Stimulated activated naive CD8-positive, alpha-beta T cell treated with anti-CD3 and anti-CD28 coated beads, Interleukin-15, Interleukin-2, amounts not matched to agents 100 ng/mL and 50 ng/mL, for 24 hours (primary cell): Measurements from ENCODE around the gene FGF7.
"Not testable (repeated sequence)": the region's sequence is repeated elsewhere in the genome, so short reads cannot be mapped to it uniquely, and the experiment has no call there.

ENCODE experiments used
- H3K27ac Mint-ChIP-seq: one replicate; pipeline ENCODE4 v1.8.0; 2021; ENCODE audit warnings: mild to moderate bottlenecking, mixed read lengths
- H3K27me3 Mint-ChIP-seq: one replicate; pipeline ENCODE4 v1.8.0; 2021; ENCODE audit warnings: mixed read lengths
- H3K36me3 Mint-ChIP-seq: one replicate; pipeline ENCODE4 v1.8.0; 2021; ENCODE audit warnings: low read depth, mixed read lengths
- H3K4me1 Mint-ChIP-seq: one replicate; pipeline ENCODE4 v1.8.0; 2021; ENCODE audit warnings: low read depth, mixed read lengths
- H3K4me3 Mint-ChIP-seq: one replicate; pipeline ENCODE4 v1.8.0; 2021; ENCODE audit warnings: mild to moderate bottlenecking, mixed read lengths
- H3K9me3 Mint-ChIP-seq: one replicate; pipeline ENCODE4 v1.8.0; 2021; ENCODE audit warnings: mixed read lengths

The FGF7 gene, protein sequence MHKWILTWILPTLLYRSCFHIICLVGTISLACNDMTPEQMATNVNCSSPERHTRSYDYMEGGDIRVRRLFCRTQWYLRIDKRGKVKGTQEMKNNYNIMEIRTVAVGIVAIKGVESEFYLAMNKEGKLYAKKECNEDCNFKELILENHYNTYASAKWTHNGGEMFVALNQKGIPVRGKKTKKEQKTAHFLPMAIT

DNA sequence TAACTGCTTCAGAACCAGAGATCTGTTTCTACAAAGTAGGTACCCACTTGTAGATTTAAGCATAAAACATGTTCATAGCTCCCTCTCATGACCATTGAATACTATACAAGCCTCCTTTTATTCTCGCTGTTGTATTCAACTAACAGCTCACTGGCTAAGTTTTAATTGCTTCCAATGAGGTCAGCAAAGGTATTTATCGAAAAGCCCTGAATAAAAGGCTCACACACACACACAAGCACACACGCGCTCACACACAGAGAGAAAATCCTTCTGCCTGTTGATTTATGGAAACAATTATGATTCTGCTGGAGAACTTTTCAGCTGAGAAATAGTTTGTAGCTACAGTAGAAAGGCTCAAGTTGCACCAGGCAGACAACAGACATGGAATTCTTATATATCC is at the start of gene FGF7:
Gene FGF7, plus strand, starts transcription at position 222 of the 400 bp plus-strand sequence. CDS start 1,056 bp downstream, outside the sequence.
- no peaks in the 10 kb centered on the region for H3K27me3 Mint-ChIP-seq
- H3K4me1 Mint-ChIP-seq: peaks cover 3% of the 10 kb centered on the region
- no peak within 1 kb of the TSS for H3K4me3 Mint-ChIP-seq
- no peaks in the 10 kb centered on the region for H3K36me3 Mint-ChIP-seq
- no peaks in the 10 kb centered on the region for H3K9me3 Mint-ChIP-seq
- H3K27ac Mint-ChIP-seq: no peak within 1 kb of the TSS

DNA sequence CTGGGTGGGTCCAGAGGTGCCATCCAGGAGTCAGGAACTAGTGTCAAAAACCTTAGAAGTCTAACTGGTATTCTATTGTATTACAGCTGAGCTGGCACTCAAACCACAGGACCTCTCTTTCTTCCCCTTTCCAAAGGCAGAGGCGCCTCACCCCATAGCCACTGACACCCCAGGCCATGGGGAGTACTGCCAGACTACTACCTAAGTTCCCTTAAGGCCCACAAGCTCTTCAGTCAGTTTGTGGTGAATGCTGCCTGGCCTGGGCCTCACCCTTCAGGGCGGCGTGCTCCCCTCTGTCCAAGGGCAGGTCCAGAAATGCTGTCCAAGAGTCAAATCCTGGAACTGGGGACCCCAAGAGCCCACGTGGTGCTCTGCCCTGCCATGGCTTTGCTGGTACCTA is 43.0 kb upstream of the FGF7 start:
- H3K36me3 Mint-ChIP-seq: no peaks in the 10 kb centered on the region
- no peaks in the 10 kb centered on the region for H3K4me1 Mint-ChIP-seq
- no peak overlapping the region for H3K4me3 Mint-ChIP-seq
- no peaks in the 10 kb centered on the region for H3K27me3 Mint-ChIP-seq
- no peaks in the 10 kb centered on the region for H3K9me3 Mint-ChIP-seq
- no peak overlapping the region for H3K27ac Mint-ChIP-seq

DNA sequence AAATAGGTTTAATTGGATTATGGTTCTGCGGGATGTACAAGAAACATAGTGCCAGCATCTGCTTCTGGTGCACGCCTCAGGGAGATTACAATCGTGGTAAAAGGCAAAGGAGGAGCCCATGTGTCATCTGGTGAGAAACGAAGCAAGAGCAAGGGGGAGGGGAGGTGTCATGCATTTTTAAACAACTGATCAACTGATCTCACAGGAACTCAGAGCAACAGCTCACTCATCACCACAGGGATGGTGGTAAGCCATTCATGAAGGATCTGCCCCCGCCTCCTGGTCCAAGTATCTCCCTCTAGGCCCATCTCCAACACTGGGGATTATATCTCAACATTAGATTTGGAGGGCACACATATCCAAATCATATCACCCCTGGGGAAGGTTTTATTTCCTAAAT is 42.1 kb upstream of the FGF7 start:
- Mint-ChIP-seq H3K27ac (no peak overlapping the region), H3K4me3 (no peak overlapping the region), H3K36me3 (no peaks in the 10 kb centered on the region), H3K9me3 (no peaks in the 10 kb centered on the region), H3K4me1 (no peaks in the 10 kb centered on the region), H3K27me3 (no peaks in the 10 kb centered on the region)

DNA sequence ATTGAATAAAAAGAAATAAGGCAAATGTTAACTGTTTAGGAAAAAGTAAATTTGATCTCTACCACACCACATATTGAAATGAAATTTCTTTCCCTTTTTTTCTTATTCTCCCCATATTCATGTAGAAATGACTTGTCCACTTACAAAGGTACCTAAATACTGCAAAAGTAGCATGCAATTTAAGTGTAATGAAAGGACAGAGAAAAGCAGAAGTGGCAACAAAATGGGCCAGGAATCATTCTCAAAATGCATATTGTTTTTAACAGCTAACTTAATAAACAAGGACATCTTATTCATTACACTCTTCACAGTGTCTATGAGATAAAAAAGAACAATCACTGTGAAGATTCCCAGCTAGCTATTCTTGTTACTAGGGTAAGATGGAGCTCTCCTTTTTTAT is 40.6 kb upstream of the FGF7 start:
- no peaks in the 10 kb centered on the region for H3K9me3 Mint-ChIP-seq
- no peaks in the 10 kb centered on the region for H3K4me1 Mint-ChIP-seq
- H3K36me3 Mint-ChIP-seq: no peaks in the 10 kb centered on the region
- no peak overlapping the region for H3K4me3 Mint-ChIP-seq
- H3K27me3 Mint-ChIP-seq: no peaks in the 10 kb centered on the region
- H3K27ac Mint-ChIP-seq: no peak overlapping the region

DNA sequence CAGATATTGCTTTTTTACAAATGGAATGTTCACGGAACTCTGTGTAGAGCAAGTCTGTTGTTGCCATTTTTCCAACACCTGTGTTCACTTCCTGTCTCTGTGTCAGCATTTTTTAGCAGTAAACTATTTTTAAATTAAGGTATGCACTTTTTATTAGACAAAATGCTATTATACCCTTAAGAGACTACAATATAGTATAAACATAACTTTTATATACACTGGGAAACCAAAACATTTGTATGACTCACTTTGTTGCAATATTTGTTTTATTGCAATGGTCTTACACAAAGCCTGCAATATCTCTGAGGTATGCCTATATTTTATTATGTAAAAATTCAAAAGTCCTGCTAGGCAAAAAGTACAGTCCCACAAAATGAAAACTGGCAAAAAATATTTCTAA is 39.8 kb upstream of the FGF7 start:
- no peak overlapping the region for H3K27ac Mint-ChIP-seq
- no peaks in the 10 kb centered on the region for H3K27me3 Mint-ChIP-seq

DNA sequence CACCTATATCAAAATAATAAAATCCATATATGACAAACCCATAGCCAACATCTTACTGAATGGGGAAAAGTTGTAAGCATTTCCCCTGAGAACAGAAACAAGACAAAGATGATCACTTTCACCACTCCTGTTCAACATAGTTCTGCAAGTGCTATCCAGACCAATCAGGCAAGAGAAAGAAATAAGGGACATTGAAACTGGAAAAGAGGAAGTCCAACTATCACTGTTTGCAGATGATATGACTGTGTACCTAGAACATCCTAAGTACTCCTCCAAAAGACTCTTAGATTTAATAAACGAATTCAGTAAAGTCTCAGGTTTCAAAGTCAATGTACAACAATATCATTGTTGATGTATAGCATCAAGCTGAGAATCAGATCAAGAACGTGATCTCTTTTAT is 35.6 kb upstream of the FGF7 start:
- H3K9me3 Mint-ChIP-seq: no peaks in the 10 kb centered on the region
- no peak overlapping the region for H3K27ac Mint-ChIP-seq
- no peak overlapping the region for H3K4me3 Mint-ChIP-seq
- no peaks in the 10 kb centered on the region for H3K4me1 Mint-ChIP-seq
- no peaks in the 10 kb centered on the region for H3K36me3 Mint-ChIP-seq
- H3K27me3 Mint-ChIP-seq: peaks cover 3% of the 10 kb centered on the region

More for the DNA sequence above, 39.8 kb upstream of the FGF7 start:
- Mint-ChIP-seq H3K36me3 (no peaks in the 10 kb centered on the region), H3K4me3 (no peak overlapping the region), H3K4me1 (no peaks in the 10 kb centered on the region), H3K9me3 (no peaks in the 10 kb centered on the region)

DNA sequence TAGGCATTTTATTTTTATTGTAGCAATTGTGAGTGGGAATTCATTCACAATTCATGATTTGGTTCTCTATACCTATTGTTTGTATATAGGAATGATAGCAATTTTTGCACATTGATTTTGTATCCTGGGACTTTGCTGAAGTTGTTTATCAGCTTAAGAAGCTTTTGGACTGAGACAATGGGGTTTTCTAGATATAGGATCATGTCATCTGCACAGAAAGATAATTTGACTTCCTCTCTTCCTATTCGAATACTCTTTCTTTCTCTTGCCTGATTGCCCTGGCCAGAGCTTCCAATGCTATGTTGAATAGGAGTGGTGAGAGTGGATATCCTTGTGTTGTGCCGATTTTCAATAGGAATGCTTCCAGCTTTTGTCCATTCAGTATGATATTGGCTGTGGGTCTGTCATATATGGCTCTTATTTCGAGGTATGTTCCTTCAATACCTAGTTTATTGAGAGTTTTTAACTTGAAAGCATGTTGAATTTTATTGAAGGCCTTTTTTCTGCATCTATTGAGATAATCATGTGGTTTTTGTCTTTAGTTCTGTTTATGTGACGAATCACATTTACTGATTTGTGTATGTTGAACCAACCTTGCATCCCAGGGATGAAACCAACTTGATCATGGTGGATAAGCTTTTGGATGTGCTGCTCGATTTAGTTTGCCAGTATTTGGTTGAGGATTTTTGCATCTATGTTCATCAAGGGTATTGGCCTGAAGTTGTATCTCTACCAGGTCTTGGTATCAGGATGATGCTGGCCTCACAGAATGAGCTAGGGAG is 20.3 kb upstream of the FGF7 start:
- H3K4me3 Mint-ChIP-seq, H3K27me3 Mint-ChIP-seq, H3K36me3 Mint-ChIP-seq, H3K4me1 Mint-ChIP-seq, H3K27ac Mint-ChIP-seq, H3K9me3 Mint-ChIP-seq: not testable (repeated sequence)

DNA sequence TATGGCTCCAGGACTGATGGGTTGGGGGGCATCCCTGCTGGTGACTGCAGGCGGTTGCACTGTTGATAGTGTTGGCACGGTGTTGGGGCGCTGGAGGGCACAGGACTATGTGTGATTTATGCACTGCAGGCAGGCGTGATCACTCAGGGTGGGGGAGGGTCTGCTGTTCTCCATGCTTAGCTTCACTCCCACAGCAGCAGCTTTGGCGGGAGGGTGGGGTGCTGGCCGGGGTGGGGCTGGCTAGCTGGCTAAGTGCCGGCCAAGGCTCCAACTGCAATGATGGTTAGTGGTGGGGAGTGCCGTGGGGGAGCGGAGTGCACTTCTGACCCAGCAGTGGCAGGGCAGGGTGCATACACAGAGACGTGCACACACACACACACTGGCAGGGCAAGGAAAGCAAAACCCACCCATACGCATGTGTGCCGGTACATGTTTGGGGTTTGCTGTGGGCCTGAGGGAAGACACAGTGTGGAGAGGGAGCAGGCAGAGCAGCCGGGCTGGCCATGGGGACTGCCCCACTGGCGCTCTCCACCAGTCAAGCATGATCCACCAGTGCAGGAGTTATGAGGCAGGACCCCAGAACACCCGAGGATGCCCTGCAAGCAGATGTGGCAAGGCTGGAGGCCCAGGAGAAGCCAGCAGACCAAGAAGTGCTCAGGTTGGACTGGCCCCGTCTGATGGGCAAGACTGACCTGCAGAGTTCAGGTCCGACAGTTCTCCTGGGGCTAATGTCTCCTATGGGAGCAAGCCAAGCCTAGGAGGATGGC is 16.5 kb upstream of the FGF7 start:
- Mint-ChIP-seq H3K27ac (no peak overlapping the region), H3K36me3 (no peaks in the 10 kb centered on the region), H3K4me3 (no peak overlapping the region), H3K27me3 (no peaks in the 10 kb centered on the region), H3K4me1 (no peaks in the 10 kb centered on the region), H3K9me3 (peaks cover 8% of the 10 kb centered on the region)

DNA sequence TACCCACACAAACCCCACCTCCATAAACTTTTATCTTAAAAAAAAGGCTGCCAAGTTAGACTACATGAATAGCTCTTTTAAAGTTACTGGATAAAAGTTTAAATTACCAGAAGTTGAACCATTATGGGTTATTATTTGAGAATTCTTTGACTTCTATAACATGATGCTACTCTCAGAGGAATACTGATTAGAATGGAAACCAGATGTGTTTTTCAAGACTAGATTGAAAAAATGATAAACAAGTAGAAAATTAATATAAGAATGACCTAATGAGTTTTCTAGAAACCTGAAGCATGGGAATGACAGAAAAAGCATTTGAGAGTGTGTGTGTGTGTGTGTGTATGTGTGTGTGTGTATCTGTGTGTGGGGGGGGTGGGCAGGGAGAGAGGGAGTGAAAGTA is 12.4 kb upstream of the FGF7 start:
- H3K4me1 Mint-ChIP-seq: no peaks in the 10 kb centered on the region
- H3K36me3 Mint-ChIP-seq: no peaks in the 10 kb centered on the region
- no peak overlapping the region for H3K27ac Mint-ChIP-seq
- peaks cover 4% of the 10 kb centered on the region for H3K27me3 Mint-ChIP-seq
- no peaks in the 10 kb centered on the region for H3K9me3 Mint-ChIP-seq
- no peak overlapping the region for H3K4me3 Mint-ChIP-seq

DNA sequence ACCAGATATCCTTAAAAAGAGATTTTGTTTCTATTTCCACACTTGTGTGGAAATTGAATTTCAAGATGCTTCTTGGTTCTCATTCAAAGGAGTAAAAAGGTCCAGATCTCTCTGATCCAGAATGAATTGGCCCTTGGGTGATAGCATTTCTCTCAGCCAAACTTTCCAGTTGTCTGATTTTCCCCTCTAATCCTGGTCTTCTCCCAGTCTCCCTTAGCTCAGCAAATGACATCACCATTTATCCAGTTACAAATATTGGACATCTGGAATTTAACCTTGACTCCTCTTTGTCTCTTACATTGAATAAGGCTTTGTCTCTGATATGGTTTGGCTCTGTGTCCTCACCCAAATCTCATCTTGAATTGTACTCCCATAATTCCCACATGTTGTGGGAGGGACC is 10.2 kb upstream of the FGF7 start:
- no peaks in the 10 kb centered on the region for H3K4me1 Mint-ChIP-seq
- no peak overlapping the region for H3K4me3 Mint-ChIP-seq
- H3K27me3 Mint-ChIP-seq: peaks cover 4% of the 10 kb centered on the region
- H3K27ac Mint-ChIP-seq: no peak overlapping the region
- no peaks in the 10 kb centered on the region for H3K9me3 Mint-ChIP-seq
- H3K36me3 Mint-ChIP-seq: no peaks in the 10 kb centered on the region

DNA sequence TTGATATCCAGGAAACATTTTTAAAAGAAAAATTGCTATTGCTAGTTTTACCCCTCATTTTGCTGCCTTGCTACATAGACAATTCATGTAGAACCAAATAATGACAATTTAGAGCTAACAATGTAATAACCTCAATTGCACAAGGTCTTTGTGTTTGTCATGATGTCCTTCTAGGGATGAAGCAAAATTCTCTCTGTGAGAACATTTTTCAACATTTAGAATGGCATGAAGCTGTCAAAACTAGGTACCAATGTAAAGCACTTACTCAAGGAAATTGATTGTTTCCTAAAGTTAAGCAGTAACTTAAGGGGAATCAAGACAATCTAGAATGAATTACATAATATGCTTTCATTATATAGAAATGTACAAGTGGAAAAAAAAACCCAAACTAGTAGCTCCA is 7.9 kb upstream of the FGF7 start:
- no peak overlapping the region for H3K27ac Mint-ChIP-seq
- H3K36me3 Mint-ChIP-seq: no peaks in the 10 kb centered on the region
- H3K4me3 Mint-ChIP-seq: no peak overlapping the region
- H3K4me1 Mint-ChIP-seq: no peaks in the 10 kb centered on the region
- no peaks in the 10 kb centered on the region for H3K9me3 Mint-ChIP-seq
- H3K27me3 Mint-ChIP-seq: peaks cover 4% of the 10 kb centered on the region

DNA sequence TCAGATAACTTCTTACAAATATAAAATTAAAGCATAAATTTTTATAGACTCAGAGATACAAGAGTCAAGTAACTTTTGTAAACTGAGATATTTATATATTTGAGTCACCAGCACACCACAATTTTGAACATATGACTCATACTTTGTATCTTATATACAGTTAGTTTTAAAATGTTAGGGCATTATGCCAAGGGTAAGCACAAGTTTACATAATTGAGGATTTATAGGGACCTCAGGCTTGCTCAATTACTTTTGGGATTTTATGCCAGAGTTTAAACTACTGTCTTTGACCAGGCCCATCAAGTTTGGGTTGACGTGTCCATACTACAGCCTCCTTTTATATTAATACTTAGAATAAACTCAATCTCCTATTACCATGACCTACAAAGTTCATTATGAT is 7.4 kb upstream of the FGF7 start:
- Mint-ChIP-seq H3K9me3 (no peaks in the 10 kb centered on the region), H3K4me1 (no peaks in the 10 kb centered on the region), H3K4me3 (no peak overlapping the region), H3K27me3 (peaks cover 4% of the 10 kb centered on the region), H3K36me3 (no peaks in the 10 kb centered on the region), H3K27ac (no peak overlapping the region)

DNA sequence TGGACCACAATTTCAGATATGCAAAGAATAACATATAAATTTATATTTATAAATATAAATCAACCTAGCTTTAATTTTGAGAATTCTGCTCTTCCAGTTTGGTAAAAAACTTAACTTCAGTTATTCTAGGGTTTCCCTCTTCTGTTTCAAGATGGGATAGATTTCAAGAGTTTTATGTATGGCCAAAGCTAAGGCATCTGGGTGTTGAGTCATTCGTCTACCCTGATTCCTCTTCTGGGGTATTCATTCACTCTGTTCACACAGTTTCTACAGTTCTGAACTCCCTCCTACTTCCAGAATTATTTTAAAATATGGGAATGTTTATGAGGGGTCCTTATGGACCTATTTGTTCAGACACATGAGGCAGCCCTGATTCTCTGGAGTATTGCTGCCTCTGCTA is 4.2 kb upstream of the FGF7 start:
- Mint-ChIP-seq H3K4me1 (peaks cover 3% of the 10 kb centered on the region), H3K4me3 (no peak overlapping the region), H3K9me3 (no peaks in the 10 kb centered on the region), H3K27me3 (peaks cover 4% of the 10 kb centered on the region), H3K36me3 (no peaks in the 10 kb centered on the region), H3K27ac (no peak overlapping the region)

DNA sequence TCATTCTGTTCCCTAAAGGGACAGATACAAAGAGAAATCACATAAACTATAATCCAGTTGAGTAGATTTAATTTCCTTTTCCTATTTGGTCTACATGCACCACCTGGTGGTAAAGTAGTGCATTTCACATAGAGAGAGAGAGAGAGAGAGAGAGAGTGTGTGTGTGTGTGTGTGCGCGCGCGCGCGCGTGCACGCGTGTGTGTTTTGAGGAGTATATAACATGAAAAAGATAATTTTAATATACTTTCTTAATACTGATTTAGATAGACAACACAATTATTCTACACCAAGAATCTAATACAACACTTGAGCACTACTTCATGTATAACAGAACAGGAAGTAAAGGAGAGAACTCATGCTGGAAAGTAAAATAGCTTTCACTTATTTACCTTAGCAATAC is 1.1 kb upstream of the FGF7 start:
- H3K4me3 Mint-ChIP-seq: no peak overlapping the region
- no peaks in the 10 kb centered on the region for H3K27me3 Mint-ChIP-seq
- no peaks in the 10 kb centered on the region for H3K9me3 Mint-ChIP-seq
- H3K27ac Mint-ChIP-seq: no peak overlapping the region
- H3K36me3 Mint-ChIP-seq: no peaks in the 10 kb centered on the region
- peaks cover 3% of the 10 kb centered on the region for H3K4me1 Mint-ChIP-seq

DNA sequence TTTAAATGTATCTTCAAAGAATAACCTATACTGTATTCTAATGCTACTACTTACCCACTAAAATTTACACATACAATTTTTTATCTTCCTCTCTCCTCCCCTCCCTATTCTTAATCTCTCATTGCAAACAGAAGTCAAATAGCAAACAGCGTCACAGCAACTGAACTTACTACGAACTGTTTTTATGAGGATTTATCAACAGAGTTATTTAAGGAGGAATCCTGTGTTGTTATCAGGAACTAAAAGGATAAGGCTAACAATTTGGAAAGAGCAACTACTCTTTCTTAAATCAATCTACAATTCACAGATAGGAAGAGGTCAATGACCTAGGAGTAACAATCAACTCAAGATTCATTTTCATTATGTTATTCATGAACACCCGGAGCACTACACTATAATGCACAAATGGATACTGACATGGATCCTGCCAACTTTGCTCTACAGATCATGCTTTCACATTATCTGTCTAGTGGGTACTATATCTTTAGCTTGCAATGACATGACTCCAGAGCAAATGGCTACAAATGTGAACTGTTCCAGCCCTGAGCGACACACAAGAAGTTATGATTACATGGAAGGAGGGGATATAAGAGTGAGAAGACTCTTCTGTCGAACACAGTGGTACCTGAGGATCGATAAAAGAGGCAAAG is 984 bp downstream of the FGF7 start:
- Mint-ChIP-seq H3K4me3 (no peak overlapping the region), H3K9me3 (no peaks in the 10 kb centered on the region), H3K4me1 (peaks cover 3% of the 10 kb centered on the region), H3K27me3 (no peaks in the 10 kb centered on the region), H3K36me3 (no peaks in the 10 kb centered on the region), H3K27ac (no peak overlapping the region)
